ENCODE measurements around the gene GLI2.

DNA sequence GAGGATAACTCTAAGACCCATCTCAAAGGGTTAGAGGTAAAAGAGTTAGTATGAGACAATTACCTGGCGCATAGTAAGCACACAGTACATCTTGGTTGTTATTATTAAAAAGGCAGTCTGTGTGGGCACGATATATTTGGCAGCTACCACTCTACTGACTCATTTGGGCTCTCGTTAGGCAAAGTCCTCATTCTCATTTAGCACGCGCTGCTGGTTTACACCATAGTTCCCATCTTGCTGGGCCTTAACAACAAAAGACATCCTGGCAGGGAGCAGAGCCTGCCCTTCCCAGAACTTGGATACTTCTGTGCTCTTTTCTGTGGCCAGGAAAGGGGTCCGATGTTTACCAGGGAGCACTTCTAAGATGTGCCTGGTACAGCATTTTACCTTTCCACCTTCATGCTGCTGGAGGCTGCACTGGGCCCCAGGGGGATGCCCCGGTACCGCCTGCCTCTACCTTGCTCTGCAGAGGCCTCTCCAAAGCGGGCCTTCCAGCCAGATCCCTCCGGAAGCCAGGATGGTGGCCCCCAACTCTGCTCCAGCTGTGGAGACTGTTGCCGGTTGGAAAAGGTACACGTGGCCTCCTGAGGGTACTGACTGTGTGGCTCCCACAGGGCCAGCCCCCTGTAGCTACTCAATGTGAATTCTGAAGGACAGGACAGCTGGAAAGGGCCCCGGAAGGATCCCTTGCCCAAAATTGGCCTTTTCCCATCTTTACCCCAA, 15.0 kb downstream of the GLI2 start:
- TF ChIP-seq TAF1 (IDR thresholded peaks at IDR 0.05; ENCODE audit: low read depth, low read length) = no peak
- TF ChIP-seq, protein P1, sequence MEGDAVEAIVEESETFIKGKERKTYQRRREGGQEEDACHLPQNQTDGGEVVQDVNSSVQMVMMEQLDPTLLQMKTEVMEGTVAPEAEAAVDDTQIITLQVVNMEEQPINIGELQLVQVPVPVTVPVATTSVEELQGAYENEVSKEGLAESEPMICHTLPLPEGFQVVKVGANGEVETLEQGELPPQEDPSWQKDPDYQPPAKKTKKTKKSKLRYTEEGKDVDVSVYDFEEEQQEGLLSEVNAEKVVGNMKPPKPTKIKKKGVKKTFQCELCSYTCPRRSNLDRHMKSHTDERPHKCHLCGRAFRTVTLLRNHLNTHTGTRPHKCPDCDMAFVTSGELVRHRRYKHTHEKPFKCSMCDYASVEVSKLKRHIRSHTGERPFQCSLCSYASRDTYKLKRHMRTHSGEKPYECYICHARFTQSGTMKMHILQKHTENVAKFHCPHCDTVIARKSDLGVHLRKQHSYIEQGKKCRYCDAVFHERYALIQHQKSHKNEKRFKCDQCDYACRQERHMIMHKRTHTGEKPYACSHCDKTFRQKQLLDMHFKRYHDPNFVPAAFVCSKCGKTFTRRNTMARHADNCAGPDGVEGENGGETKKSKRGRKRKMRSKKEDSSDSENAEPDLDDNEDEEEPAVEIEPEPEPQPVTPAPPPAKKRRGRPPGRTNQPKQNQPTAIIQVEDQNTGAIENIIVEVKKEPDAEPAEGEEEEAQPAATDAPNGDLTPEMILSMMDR (IDR thresholded peaks at IDR 0.05; ENCODE audit: control extremely low read depth in 1 of 3, insufficient read depth in 1 of 3, low read depth in 1 of 3, low read length in 3 of 3) = no peak
- TF ChIP-seq EGR1 (IDR thresholded peaks at IDR 0.05; ENCODE audit: borderline replicate concordance, low read depth, low read length) = no peak
- TF ChIP-seq, protein P2, sequence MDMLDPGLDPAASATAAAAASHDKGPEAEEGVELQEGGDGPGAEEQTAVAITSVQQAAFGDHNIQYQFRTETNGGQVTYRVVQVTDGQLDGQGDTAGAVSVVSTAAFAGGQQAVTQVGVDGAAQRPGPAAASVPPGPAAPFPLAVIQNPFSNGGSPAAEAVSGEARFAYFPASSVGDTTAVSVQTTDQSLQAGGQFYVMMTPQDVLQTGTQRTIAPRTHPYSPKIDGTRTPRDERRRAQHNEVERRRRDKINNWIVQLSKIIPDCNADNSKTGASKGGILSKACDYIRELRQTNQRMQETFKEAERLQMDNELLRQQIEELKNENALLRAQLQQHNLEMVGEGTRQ (IDR thresholded peaks at IDR 0.05; ENCODE audit: low read length) = no peak
- TF ChIP-seq EZH2 (IDR thresholded peaks at IDR 0.05; ENCODE audit: low read depth, low read length, severe bottlenecking) = no peak
- no peak for TF ChIP-seq POLR2AphosphoS5 (IDR thresholded peaks at IDR 0.05; ENCODE audit: low read depth, low read length)
- no peak for TF ChIP-seq CHD2 (IDR thresholded peaks at IDR 0.05; ENCODE audit: low read length)
- no peak for TF ChIP-seq EP300 (IDR thresholded peaks at IDR 0.05; ENCODE audit: borderline replicate concordance in 1 of 2, low read depth in 2 of 2, low read length in 2 of 2)
- no peak for TF ChIP-seq SP1 (IDR thresholded peaks at IDR 0.05; ENCODE audit: low read depth, low read length)
- TF ChIP-seq POU5F1 (IDR thresholded peaks at IDR 0.05; ENCODE audit: low read depth, low read length) = no peak
- TF ChIP-seq SIX5 (IDR thresholded peaks at IDR 0.05; ENCODE audit: low read depth, low read length) = no peak
- TF ChIP-seq GABPA (IDR thresholded peaks at IDR 0.05; ENCODE audit: borderline replicate concordance, insufficient read depth, low read length) = no peak

Measured in H1 (cell line).